ENCODE measurements around the gene ILKAP. TPM values are rescaled to one million over a fixed set of nuclear protein-coding genes. Genes with fewer than 3 reads are reported as not detected.

ILKAP gene
- total RNA-seq, 1 experiment from 2014 or later = 35.8 TPM

- in situ Hi-C loops (cut with HindIII; ENCODE audit: low pct_unique_long_range_greater_than_20kb, low sequenced_read_pairs) = no loop called here
- DNase-seq (ENCODE audit: low read depth, low spot score) = peak; percentile 40
Measured at GRCh38 chr2:238238766-238239542, 35.5 kb upstream of the ILKAP start.

- DNase-seq (ENCODE audit: low read depth, low spot score) = no peak
- in situ Hi-C loops (cut with HindIII; ENCODE audit: low pct_unique_long_range_greater_than_20kb, low sequenced_read_pairs) = no loop called here
Measured at GRCh38 chr2:238238311-238238765, 34.8 kb upstream of the ILKAP start.

- DNase-seq (ENCODE audit: low read depth, low spot score) = no peak
- in situ Hi-C loops (cut with HindIII; ENCODE audit: low pct_unique_long_range_greater_than_20kb, low sequenced_read_pairs) = no loop called here
Measured at GRCh38 chr2:238237431-238238135, 34.1 kb upstream of the ILKAP start.

- DNase-seq (ENCODE audit: low read depth, low spot score) = no peak
- in situ Hi-C loops (cut with HindIII; ENCODE audit: low pct_unique_long_range_greater_than_20kb, low sequenced_read_pairs) = no loop called here
Measured at GRCh38 chr2:238236571-238236970, 33.1 kb upstream of the ILKAP start.

GRCh38 chr2:238235856-238236255, 32.4 kb upstream of the ILKAP start:
- in situ Hi-C loops (cut with HindIII; ENCODE audit: low pct_unique_long_range_greater_than_20kb, low sequenced_read_pairs) = no loop called here
- DNase-seq (ENCODE audit: low read depth, low spot score) = no peak

GRCh38 chr2:238235331-238235732, 31.8 kb upstream of the ILKAP start:
- peak; percentile 62 for DNase-seq (ENCODE audit: low read depth, low spot score)
- in situ Hi-C loops (cut with HindIII; ENCODE audit: low pct_unique_long_range_greater_than_20kb, low sequenced_read_pairs) = no loop called here

- DNase-seq (ENCODE audit: low read depth, low spot score) = no peak
- in situ Hi-C loops (cut with HindIII; ENCODE audit: low pct_unique_long_range_greater_than_20kb, low sequenced_read_pairs) = no loop called here
Measured at GRCh38 chr2:238233625-238234024, 30.1 kb upstream of the ILKAP start.

GRCh38 chr2:238231809-238232208, 28.3 kb upstream of the ILKAP start:
- DNase-seq (ENCODE audit: low read depth, low spot score) = no peak
- in situ Hi-C loops (cut with HindIII; ENCODE audit: low pct_unique_long_range_greater_than_20kb, low sequenced_read_pairs) = no loop called here

GRCh38 chr2:238231251-238231793, 27.8 kb upstream of the ILKAP start:
- in situ Hi-C loops (cut with HindIII; ENCODE audit: low pct_unique_long_range_greater_than_20kb, low sequenced_read_pairs) = no loop called here
- no peak for DNase-seq (ENCODE audit: low read depth, low spot score)

- in situ Hi-C loops (cut with HindIII; ENCODE audit: low pct_unique_long_range_greater_than_20kb, low sequenced_read_pairs) = no loop called here
- DNase-seq (ENCODE audit: low read depth, low spot score) = no peak
Measured at GRCh38 chr2:238230699-238231098, 27.2 kb upstream of the ILKAP start.

GRCh38 chr2:238228700-238229099, 25.2 kb upstream of the ILKAP start:
- peak; percentile 15 for DNase-seq (ENCODE audit: low read depth, low spot score)
- in situ Hi-C loops (cut with HindIII; ENCODE audit: low pct_unique_long_range_greater_than_20kb, low sequenced_read_pairs) = no loop called here

- in situ Hi-C loops (cut with HindIII; ENCODE audit: low pct_unique_long_range_greater_than_20kb, low sequenced_read_pairs) = no loop called here
- DNase-seq (ENCODE audit: low read depth, low spot score) = no peak
Measured at GRCh38 chr2:238227587-238228032, 24.1 kb upstream of the ILKAP start.

- DNase-seq (ENCODE audit: low read depth, low spot score) = no peak
- in situ Hi-C loops (cut with HindIII; ENCODE audit: low pct_unique_long_range_greater_than_20kb, low sequenced_read_pairs) = no loop called here
Measured at GRCh38 chr2:238226698-238227586, 23.4 kb upstream of the ILKAP start.

GRCh38 chr2:238225911-238226697, 22.6 kb upstream of the ILKAP start:
- DNase-seq (ENCODE audit: low read depth, low spot score) = no peak
- in situ Hi-C loops (cut with HindIII; ENCODE audit: low pct_unique_long_range_greater_than_20kb, low sequenced_read_pairs) = no loop called here

- in situ Hi-C loops (cut with HindIII; ENCODE audit: low pct_unique_long_range_greater_than_20kb, low sequenced_read_pairs) = no loop called here
- no peak for DNase-seq (ENCODE audit: low read depth, low spot score)
Measured at GRCh38 chr2:238225121-238225520, 21.6 kb upstream of the ILKAP start.

- no peak for DNase-seq (ENCODE audit: low read depth, low spot score)
- in situ Hi-C loops (cut with HindIII; ENCODE audit: low pct_unique_long_range_greater_than_20kb, low sequenced_read_pairs) = no loop called here
Measured at GRCh38 chr2:238224356-238225035, 21.0 kb upstream of the ILKAP start.

Measured in SK-MEL-5 (cell line).